OCI-LY3 (cell line): ENCODE results near the gene SREBF1.

ENCODE experiments used
- H2AFZ ChIP-seq: fragments of 200-600, 300-600 bp; shearing (Covaris generic); 2 replicates; pipeline ENCODE4 v1.6.0; 2014; ENCODE audit warnings: antibody characterized with exemption, low read depth, low read length
- H3K27ac ChIP-seq: fragments of 200-600, 300-600 bp; sonication (generic); 2 replicates; pipeline ENCODE4 v1.5.1; 2014; ENCODE audit warnings: mild to moderate bottlenecking, low read length, moderate library complexity, mixed read lengths
- H3K27me3 ChIP-seq: fragments of 200-600, 300-600 bp; sonication (generic); 2 replicates; pipeline ENCODE4 v1.6.1; 2014; ENCODE audit warnings: low read depth, low read length, mixed read lengths
- H3K36me3 ChIP-seq: fragments of 200-600, 300-600 bp; sonication (generic); replicated peaks from 2 replicates; pipeline ENCODE3; 2014; ENCODE audit warnings: low read depth, low read length, mixed read lengths
- H3K4me1 ChIP-seq: fragments of 300-600, 200-600 bp; sonication (generic); 2 replicates; pipeline ENCODE4 v1.6.1; 2014; ENCODE audit warnings: low read length, mixed read lengths
- H3K4me2 ChIP-seq: fragments of 200-600, 300-600 bp; sonication (generic); 2 replicates; pipeline ENCODE4 v1.6.1; 2014; ENCODE audit warnings: low read length, mixed read lengths
- H3K4me3 ChIP-seq: fragments of 300-600, 200-600 bp; sonication (generic); 2 replicates; pipeline ENCODE4 v1.5.1; 2014; ENCODE audit warnings: antibody characterized with exemption, mild to moderate bottlenecking, low read length, moderate library complexity
- H3K79me2 ChIP-seq: fragments of 300-600, 200-600 bp; shearing (Covaris generic); 2 replicates; pipeline ENCODE4 v1.6.1; 2014; ENCODE audit warnings: mild to moderate bottlenecking, low read length, mixed read lengths
- H3K9ac ChIP-seq: fragments of 300-600, 200-600 bp; shearing (Covaris generic); 2 replicates; pipeline ENCODE4 v1.6.0; 2014; ENCODE audit warnings: mild to moderate bottlenecking, low read length, moderate library complexity
- H3K9me3 ChIP-seq: fragments of 200-600, 300-600 bp; shearing (Covaris generic); 2 replicates; pipeline ENCODE4 v1.6.1; 2014; ENCODE audit warnings: low read length, mixed read lengths; ENCODE audit not compliant: insufficient read depth
- H4K20me1 ChIP-seq: fragments of 200-600, 300-600 bp; sonication (generic); 2 replicates; pipeline ENCODE4 v1.6.1; 2016; ENCODE audit warnings: low read length, mixed read lengths; ENCODE audit not compliant: insufficient read depth
- CTCF ChIP-seq: fragments of 200-600, 300-600 bp; sonication (generic); IDR thresholded peaks from 2 replicates; pipeline ENCODE4 v1.5.1; 2014; ENCODE audit warnings: antibody characterized with exemption, low read length, low read depth
- EZH2phosphoT487 ChIP-seq: fragments of 200-600 bp; shearing (Covaris generic); IDR thresholded peaks from 2 replicates; pipeline ENCODE4 v1.6.1; 2018; ENCODE audit warnings: antibody characterized with exemption, mixed run types, low read depth

SREBF1 gene

GRCh38 chr17:17771498-17772201 lies 65.1 kb downstream of the SREBF1 start:
- Histone ChIP-seq H3K9ac (no peak overlapping the region), H4K20me1 (no peaks in the 10 kb centered on the region), H2AFZ (no peak overlapping the region), H3K4me2 (no peak overlapping the region), H3K36me3 (no peaks in the 10 kb centered on the region), H3K9me3 (no peaks in the 10 kb centered on the region), H3K4me1 (no peaks in the 10 kb centered on the region), H3K27ac (no peak overlapping the region), H3K4me3 (no peak overlapping the region), H3K27me3 (no peaks in the 10 kb centered on the region), H3K79me2 (no peaks in the 10 kb centered on the region)
- TF ChIP-seq EZH2phosphoT487 (no peak), CTCF (no peak)

- Histone ChIP-seq H3K4me1 (peaks cover 9% of the 10 kb centered on the region), H3K4me2 (no peak overlapping the region), H2AFZ (no peak overlapping the region), H3K36me3 (no peaks in the 10 kb centered on the region), H3K27ac (no peak overlapping the region), H3K79me2 (no peaks in the 10 kb centered on the region), H3K9me3 (no peaks in the 10 kb centered on the region), H3K27me3 (no peaks in the 10 kb centered on the region), H3K9ac (no peak overlapping the region), H4K20me1 (no peaks in the 10 kb centered on the region), H3K4me3 (no peak overlapping the region)
- TF ChIP-seq EZH2phosphoT487, result no peak
- TF ChIP-seq CTCF, result no peak
These were observed 66.1 kb downstream of the SREBF1 start for GRCh38 chr17:17770632-17771044.

GRCh38 chr17:17769869-17770631 lies 66.7 kb downstream of the SREBF1 start:
- no peak overlapping the region for H3K27ac ChIP-seq

More at GRCh38 chr17:17769869-17770631, 66.7 kb downstream of the SREBF1 start:
- no peak overlapping the region for H3K4me3 ChIP-seq
- H3K36me3 ChIP-seq, result no peaks in the 10 kb centered on the region
- no peaks in the 10 kb centered on the region for H4K20me1 ChIP-seq
- H3K9me3 ChIP-seq, result no peaks in the 10 kb centered on the region
- no peak for TF ChIP-seq CTCF
- TF ChIP-seq EZH2phosphoT487, result no peak
- no peak overlapping the region for H2AFZ ChIP-seq
- H3K4me1 ChIP-seq, result peaks cover 14% of the 10 kb centered on the region
- no peaks in the 10 kb centered on the region for H3K27me3 ChIP-seq
- H3K79me2 ChIP-seq, result no peaks in the 10 kb centered on the region
- H3K9ac ChIP-seq, result no peak overlapping the region
- no peak overlapping the region for H3K4me2 ChIP-seq
